A673 (cell line): Measurements from ENCODE around the gene OCEL1. TPM values are rescaled to one million over a fixed set of nuclear protein-coding genes. Genes with fewer than 3 reads are reported as not detected.
"Not testable (repeated sequence)": the region's sequence is repeated elsewhere in the genome, so short reads cannot be mapped to it uniquely, and the experiment has no call there.

ENCODE experiments used
- BruUV-seq: library from RNA; stranded (reverse); fragments of 400-500 nt; replicated peaks from 2 replicates; lab custom pipeline; 2021; lab: Mats Ljungman, UMichigan
- CTCF ChIA-PET: fragments of 300-600 bp; sonication (Branson Sonifier 250); formaldehyde crosslinking; loops from one replicate; lab custom pipeline; 2022; ENCODE audit warnings: antibody characterized with exemption; lab: Charles Lee
- POLR2A ChIA-PET: fragments of 300-600 bp; sonication (Branson Sonifier 250); formaldehyde crosslinking; loops from one replicate; lab custom pipeline; 2022; ENCODE audit warnings: antibody characterized with exemption; ENCODE audit not compliant: low non-redundant PET; lab: Charles Lee
- DNase-seq: peaks from one replicate; pipeline ENCODE4 v3.0.0-alpha.2; 2015; ENCODE audit warnings: low spot score
- H3K27ac ChIP-seq: fragments of 200-600 bp; sonication (generic); 2 replicates; pipeline ENCODE4 v1.5.1; 2016; ENCODE audit warnings: mixed run types, low read depth, mild to moderate bottlenecking, mixed read lengths, antibody characterized with exemption, low read length; ENCODE audit not compliant: poor library complexity, severe bottlenecking
- H3K27me3 ChIP-seq: fragments of 200-600 bp; sonication (generic); replicated peaks from 2 replicates; pipeline ENCODE4 v1.6.1; 2017; ENCODE audit warnings: mixed run types, low read depth, mild to moderate bottlenecking, mixed read lengths, antibody characterized with exemption, low read length; ENCODE audit not compliant: insufficient read depth, poor library complexity
- H3K36me3 ChIP-seq: fragments of 200-600 bp; sonication (generic); 2 replicates; pipeline ENCODE4 v1.6.1; 2016; ENCODE audit warnings: mixed run types, mild to moderate bottlenecking, mixed read lengths, antibody characterized with exemption, low read length; ENCODE audit not compliant: insufficient read depth, poor library complexity, severe bottlenecking
- H3K4me1 ChIP-seq: fragments of 200-600 bp; sonication (generic); 2 replicates; pipeline ENCODE4 v1.6.1; 2017; ENCODE audit warnings: mixed run types, mild to moderate bottlenecking, mixed read lengths, antibody characterized with exemption, low read length; ENCODE audit not compliant: insufficient read depth, poor library complexity, severe bottlenecking
- H3K4me3 ChIP-seq: fragments of 200-600 bp; sonication (generic); 2 replicates; pipeline ENCODE4 v1.5.1; 2016; ENCODE audit warnings: low read depth, mixed run types, mild to moderate bottlenecking, mixed read lengths, low read length; ENCODE audit not compliant: poor library complexity, severe bottlenecking
- H3K9me3 ChIP-seq: fragments of 200-600 bp; sonication (generic); 2 replicates; pipeline ENCODE4 v1.6.1; 2016; ENCODE audit warnings: mixed run types, low read depth, mild to moderate bottlenecking, mixed read lengths, antibody characterized with exemption, low read length; ENCODE audit not compliant: poor library complexity, severe bottlenecking
- EZH2 ChIP-seq: fragments of 200-600 bp; sonication (generic); IDR thresholded peaks from 2 replicates; pipeline ENCODE4 v1.6.1; 2017; ENCODE audit warnings: borderline replicate concordance, low read depth, mild to moderate bottlenecking, mixed read lengths, antibody characterized with exemption, low read length; ENCODE audit not compliant: poor library complexity, severe bottlenecking
- intact Hi-C: fragments of 100-400 bp; cut with micrococcal nuclease; formaldehyde crosslinking; loops from one replicate; pipeline ENCODE4 v1.10.0; 2022; ENCODE audit not compliant: unreplicated experiment
- total RNA-seq: library from RNA; stranded (reverse); gene quantifications from 2 replicates; pipeline ENCODE4 v1.2.3, GENCODE V29; 2021
- TF ChIP-seq, protein P1 (sequence below): fragments of 300-800, 200-600 bp; sonication (generic); conservative IDR thresholded peaks from 2 replicates; pipeline ENCODE4 v1.5.1; 2017; ENCODE audit warnings: low read depth, mild to moderate bottlenecking, antibody characterized with exemption, low read length, moderate library complexity, mixed read lengths

Gene OCEL1
- total RNA-seq, 1 experiment from 2014 or later, result 8.2 TPM

DNA sequence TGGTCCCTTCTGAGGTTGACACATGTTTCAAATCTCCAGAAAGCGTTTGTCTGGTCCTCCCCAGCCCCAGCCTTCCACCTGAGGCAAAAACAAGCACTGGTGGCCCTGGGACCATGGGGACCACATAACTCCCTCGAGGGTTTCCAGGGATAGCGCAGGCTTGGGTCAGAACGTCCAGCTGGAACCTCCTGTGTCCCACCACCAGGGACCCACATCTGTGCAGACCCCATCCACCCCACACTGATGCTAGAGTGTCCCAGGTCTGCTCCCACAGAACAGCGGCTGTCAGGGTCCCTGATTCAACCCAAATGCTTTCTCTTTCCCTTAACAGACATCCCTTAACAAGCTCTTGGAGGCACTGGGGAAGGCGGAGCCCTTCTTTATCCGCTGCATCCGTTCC, 40.4 kb upstream of the OCEL1 start:
- no TSS peak for BruUV-seq
- intact Hi-C loops, result no loop called here
- Histone ChIP-seq H3K27ac (no peak overlapping the region), H3K36me3 (peaks cover 6% of the 10 kb centered on the region), H3K9me3 (no peaks in the 10 kb centered on the region), H3K4me1 (no peaks in the 10 kb centered on the region), H3K27me3 (no peaks in the 10 kb centered on the region), H3K4me3 (no peak overlapping the region)
- no peak for DNase-seq
- POLR2A ChIA-PET, result interaction anchor here (0.7 kb wide), 1 partner anchor 281 kb away, joined by 3 read pairs; no protein-coding TSS in a partner anchor
- CTCF ChIA-PET, result interaction anchor here (0.7 kb wide), 1 partner anchor 1634 kb away, joined by 3 read pairs; no protein-coding TSS in a partner anchor
- TF ChIP-seq EZH2, result no peak
- TF ChIP-seq, protein P1, sequence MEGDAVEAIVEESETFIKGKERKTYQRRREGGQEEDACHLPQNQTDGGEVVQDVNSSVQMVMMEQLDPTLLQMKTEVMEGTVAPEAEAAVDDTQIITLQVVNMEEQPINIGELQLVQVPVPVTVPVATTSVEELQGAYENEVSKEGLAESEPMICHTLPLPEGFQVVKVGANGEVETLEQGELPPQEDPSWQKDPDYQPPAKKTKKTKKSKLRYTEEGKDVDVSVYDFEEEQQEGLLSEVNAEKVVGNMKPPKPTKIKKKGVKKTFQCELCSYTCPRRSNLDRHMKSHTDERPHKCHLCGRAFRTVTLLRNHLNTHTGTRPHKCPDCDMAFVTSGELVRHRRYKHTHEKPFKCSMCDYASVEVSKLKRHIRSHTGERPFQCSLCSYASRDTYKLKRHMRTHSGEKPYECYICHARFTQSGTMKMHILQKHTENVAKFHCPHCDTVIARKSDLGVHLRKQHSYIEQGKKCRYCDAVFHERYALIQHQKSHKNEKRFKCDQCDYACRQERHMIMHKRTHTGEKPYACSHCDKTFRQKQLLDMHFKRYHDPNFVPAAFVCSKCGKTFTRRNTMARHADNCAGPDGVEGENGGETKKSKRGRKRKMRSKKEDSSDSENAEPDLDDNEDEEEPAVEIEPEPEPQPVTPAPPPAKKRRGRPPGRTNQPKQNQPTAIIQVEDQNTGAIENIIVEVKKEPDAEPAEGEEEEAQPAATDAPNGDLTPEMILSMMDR, result no peak

DNA sequence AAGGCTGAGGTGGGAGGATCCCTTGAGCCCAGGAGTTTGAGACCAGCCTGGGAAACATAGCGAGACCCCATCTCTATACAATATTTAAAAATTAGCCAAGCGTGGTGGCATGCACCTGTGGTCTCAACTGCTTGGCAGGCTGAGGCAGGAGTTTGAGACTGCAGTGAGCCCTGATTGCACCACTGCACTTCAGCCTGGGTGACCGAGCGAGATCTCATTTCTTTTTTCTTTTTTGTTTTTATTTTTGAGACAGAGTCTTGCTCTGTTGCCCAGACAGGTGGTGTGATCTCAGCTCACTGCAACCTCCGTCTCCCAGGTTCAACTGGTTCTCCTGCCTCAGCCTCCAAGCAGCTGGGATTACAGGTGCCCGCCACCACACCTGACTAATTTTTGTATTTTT, 34.3 kb upstream of the OCEL1 start:
- H3K36me3 ChIP-seq, result peaks cover 19% of the 10 kb centered on the region
- CTCF ChIA-PET, H3K9me3 ChIP-seq, intact Hi-C loops, POLR2A ChIA-PET, BruUV-seq, H3K4me3 ChIP-seq, H3K27ac ChIP-seq, H3K27me3 ChIP-seq, DNase-seq, H3K4me1 ChIP-seq: not testable (repeated sequence)

DNA sequence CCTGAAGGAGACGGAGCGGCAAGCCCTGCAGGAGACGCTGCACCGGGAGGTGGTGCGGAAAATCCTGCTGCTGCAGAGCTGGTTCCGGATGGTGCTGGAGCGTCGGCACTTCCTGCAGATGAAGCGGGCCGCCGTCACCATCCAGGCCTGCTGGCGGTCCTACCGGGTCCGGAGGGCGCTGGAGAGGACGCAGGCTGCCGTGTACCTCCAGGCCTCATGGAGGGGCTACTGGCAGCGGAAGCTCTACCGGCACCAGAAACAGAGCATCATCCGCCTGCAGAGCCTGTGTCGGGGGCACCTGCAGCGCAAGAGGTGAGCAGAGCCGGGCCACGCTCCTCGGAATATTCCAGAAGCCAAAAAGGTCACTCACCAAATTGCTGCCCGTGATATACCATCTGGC, 33.3 kb upstream of the OCEL1 start:
- Histone ChIP-seq H3K27ac (no peak overlapping the region), H3K4me3 (no peak overlapping the region), H3K4me1 (no peaks in the 10 kb centered on the region), H3K27me3 (no peaks in the 10 kb centered on the region), H3K36me3 (peaks cover 22% of the 10 kb centered on the region), H3K9me3 (no peaks in the 10 kb centered on the region)
- BruUV-seq, result no TSS peak
- no peak for DNase-seq
- CTCF ChIA-PET, result no interaction called here
- no peak for TF ChIP-seq EZH2
- TF ChIP-seq, protein P1, result no peak
- POLR2A ChIA-PET, result no interaction called here
- intact Hi-C loops, result no loop called here

DNA sequence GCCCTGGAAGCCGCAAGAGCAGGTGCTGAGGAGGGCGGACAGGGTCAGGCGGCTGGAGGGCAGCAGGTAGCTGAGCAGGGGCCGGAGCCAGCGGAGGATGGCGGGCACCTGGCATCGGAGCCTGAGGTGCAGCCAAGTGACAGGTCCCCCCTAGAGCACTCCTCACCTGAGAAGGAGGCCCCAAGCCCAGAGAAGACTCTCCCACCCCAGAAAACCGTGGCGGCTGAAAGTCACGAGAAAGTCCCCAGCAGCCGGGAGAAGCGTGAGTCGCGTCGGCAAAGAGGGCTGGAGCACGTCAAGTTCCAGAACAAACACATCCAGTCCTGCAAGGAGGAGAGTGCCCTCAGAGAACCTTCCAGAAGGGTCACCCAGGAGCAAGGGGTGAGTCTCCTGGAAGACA, 31.4 kb upstream of the OCEL1 start:
- no peak for TF ChIP-seq EZH2
- TF ChIP-seq, protein P1, result no peak
- intact Hi-C loops, result no loop called here
- peaks cover 21% of the 10 kb centered on the region for H3K36me3 ChIP-seq
- ChIA-PET CTCF (no interaction called here), POLR2A (no interaction called here)
- no peaks in the 10 kb centered on the region for H3K9me3 ChIP-seq
- H3K27me3 ChIP-seq, result no peaks in the 10 kb centered on the region
- DNase-seq, result no peak
- BruUV-seq, result no TSS peak
- no peaks in the 10 kb centered on the region for H3K4me1 ChIP-seq
- no peak overlapping the region for H3K27ac ChIP-seq
- H3K4me3 ChIP-seq, result no peak overlapping the region
